HG03571 (cell line): Measurements from ENCODE around the gene ANKRD26.
"Not testable (repeated sequence)": the region's sequence is repeated elsewhere in the genome, so short reads cannot be mapped to it uniquely, and the experiment has no call there.

Experiments
- ATAC-seq: cut with Tn5 transposase; IDR thresholded peaks from one replicate; pipeline ENCODE4 v1.9.1; 2021; ENCODE audit not compliant: unreplicated experiment

The ANKRD26 gene

DNA sequence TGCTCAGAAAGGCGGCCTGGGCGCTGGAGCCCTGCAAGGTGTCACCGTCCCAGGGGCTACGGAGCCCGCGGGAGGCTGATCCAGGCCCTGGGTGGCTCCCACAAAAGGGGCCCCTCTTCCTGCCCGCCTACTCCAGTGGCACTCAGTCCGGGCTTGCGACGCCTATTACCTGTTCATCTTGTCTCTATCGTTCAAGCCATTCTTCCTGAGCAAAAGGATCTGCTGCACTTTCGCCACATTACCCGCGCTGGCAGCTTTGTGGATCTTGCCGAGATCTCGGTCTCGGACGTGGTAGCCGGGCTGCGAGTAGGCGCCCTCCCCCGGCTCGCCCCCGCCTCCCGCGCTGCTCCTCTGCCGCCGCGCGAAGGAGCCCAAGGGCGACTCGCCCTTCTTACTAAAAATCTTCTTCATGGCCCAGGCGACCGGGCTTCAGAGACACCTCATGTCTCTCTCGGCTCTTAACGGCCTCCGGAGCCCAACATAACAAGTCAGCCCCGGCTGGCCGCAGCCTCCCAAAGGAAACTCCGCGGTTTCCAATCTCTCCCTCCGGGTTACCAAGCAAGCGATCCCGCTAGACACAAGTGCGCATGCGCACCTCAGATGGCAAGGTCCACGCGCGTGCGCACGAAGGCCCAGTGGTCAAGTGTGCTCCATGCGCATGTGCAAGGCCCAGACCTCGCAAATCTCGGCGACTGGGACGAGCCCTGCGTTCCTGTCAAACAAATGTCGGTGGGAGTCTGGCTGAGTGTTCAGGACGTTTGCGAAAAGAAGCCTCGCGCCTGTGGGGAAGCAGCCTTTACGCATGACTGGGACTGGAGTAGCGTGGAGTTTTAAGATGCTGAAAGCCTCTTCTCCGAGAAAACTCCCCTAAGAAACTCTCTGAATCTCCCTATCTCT lies at the start of gene ANKRD26:
TSS of gene ANKRD26 (minus strand) at position 579 of the 897 bp plus-strand sequence. CDS start at position 411, 168 bp downstream.
- ATAC-seq, result peak; percentile 79

DNA sequence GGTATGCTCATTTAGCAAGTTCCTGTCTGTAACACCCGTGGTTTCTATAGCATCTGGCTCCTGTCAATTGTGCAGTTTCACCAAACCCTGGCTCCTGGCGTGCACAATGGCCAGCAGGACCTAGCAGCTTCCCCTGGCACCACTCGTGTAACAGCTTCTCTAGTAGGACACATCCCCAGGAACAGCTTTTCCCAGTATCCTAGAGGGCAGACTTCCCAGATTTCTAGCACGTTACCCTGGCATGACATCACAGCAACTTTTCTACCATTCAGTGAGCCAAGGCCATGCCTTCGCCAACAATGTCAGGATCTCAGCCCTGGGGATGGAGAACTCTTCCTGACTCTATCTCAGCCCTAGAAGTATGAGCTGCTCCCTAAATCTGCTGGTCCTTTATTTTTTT lies 47.4 kb upstream of the ANKRD26 start:
- no peak for ATAC-seq

- no peak for ATAC-seq
These were observed 45.6 kb upstream of the ANKRD26 start for GRCh38 chr10:27145937-27146336.

DNA sequence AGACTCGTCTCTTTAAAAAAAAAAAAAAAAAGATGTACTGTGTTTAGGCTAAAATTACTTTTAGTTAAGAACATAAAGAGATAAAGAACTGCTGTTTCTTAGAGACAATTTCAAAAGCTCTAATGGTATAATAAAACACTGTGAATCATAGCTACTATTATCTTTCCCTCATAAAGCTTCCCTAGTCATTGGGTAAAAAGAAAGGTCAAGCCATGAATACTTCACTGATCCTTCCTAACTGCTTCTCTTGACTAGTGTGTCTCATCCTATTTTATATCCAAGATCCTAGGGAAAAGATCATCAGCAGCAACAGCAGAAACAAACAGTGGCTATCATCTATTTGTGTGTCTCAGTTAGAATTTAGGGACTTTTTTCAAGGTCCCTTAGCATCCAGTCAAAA lies 43.4 kb upstream of the ANKRD26 start:
- ATAC-seq, result no peak

GRCh38 chr10:27138277-27138676 lies 38.0 kb upstream of the ANKRD26 start:
- ATAC-seq, result no peak

DNA sequence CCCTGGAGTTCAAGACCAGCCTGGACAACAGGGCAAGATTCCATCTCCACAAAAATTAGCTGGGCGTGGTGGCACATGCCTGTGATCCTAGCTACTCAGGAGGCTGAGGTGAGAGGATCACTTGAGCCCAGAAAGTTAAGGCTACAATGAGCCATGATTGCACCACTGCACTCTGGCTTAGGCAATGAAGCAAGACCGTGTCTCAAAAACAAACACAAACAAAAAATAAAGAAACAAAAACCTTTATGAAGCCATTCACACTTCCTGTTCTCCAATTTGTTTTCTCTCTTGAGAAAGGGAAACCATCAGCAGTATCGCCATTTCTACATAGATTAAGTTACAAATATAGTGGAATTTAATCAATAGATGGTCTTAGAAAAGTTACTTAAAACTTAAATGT lies 34.1 kb upstream of the ANKRD26 start:
- ATAC-seq, result no peak

GRCh38 chr10:27108165-27108564 lies 7.9 kb upstream of the ANKRD26 start:
- no peak for ATAC-seq

DNA sequence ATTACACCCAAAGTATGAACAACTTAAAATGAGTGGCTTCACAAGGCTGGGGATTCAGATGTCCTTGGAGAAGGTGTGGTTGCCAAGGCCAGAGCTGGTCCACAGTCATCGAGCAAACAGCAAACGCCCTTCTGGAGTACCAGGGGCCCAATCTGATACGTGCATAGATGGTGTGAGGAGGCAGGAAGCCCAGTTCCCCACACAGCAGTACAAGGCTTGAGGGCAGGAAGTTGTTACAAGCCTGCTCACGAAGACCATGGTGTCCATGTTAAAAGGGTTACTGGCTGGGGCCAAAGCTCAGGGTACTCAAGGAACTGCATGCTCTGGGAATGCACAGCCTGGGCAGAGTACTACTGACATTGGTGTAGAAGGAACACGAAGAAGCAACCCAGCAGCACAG lies 4.6 kb upstream of the ANKRD26 start:
- ATAC-seq, result no peak

GRCh38 chr10:27100813-27101347 lies 586 bp upstream of the ANKRD26 start:
- ATAC-seq, result no peak

GRCh38 chr10:27099448-27099847 lies 846 bp downstream of the ANKRD26 start:
- ATAC-seq, result no peak

DNA sequence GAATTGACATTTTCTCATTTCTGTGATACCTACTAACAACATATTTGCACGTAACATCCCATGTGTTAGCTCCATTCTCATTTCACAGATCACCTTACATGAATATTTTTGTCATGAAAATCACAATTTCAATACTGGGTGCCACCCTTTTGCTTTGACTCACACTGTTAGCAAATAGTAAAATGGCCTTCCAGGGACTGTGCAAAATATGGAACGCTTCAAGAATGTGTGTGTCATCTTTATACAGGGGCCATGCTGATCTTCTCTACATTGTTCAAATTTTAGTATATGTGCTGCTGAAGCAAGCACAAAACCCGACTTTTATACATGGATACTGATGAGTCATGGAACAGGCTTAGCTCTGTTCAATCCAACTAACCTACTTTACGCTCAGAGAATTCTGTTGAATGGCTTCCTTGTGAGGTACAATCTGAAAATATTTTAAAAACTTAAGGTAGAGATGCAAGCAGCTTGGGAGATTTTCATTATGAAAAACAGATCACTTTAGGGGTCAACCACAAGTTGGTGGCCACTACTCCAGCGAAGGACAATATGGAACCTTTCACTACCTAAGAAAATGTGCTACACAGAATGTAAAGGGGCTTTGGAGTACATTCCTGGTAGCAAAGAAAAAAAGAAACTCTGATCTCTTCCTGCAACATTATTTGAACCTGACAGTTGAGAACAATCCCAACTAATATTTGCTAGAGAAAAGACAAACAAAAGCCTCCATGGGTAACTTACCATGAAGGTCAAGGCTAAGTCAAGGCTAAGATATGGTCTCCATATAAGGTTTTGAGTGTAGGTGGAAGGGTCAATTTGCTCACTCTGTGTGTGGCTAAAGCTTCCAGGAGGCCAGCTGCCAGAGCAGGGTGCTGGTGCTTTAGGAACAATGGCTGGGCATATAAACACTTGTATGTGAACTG lies 11.9 kb downstream of the ANKRD26 start:
- no peak for ATAC-seq

GRCh38 chr10:27072436-27073114 lies 27.7 kb downstream of the ANKRD26 start:
- ATAC-seq, result no peak

- ATAC-seq, result no peak
These were observed 31.9 kb downstream of the ANKRD26 start for GRCh38 chr10:27068217-27068891.

DNA sequence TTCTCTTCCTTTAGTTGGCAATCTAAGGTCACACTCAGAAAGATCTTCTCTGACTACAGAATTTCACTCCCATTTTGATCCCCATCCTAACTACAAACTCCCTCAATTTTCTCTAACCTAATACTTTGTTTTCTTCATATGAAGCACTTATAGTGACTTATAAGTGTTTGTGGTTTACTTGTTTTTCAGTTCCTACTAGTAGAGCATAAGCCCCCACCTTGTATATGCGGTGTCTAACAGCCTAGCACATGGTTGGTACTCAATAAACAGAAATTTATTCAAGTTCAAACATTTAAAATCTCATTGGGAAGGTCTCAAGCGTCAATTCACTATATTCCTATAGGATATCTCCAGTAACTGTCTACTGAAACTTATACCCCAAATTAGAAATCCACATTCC lies 35.2 kb downstream of the ANKRD26 start:
- ATAC-seq, result no peak

DNA sequence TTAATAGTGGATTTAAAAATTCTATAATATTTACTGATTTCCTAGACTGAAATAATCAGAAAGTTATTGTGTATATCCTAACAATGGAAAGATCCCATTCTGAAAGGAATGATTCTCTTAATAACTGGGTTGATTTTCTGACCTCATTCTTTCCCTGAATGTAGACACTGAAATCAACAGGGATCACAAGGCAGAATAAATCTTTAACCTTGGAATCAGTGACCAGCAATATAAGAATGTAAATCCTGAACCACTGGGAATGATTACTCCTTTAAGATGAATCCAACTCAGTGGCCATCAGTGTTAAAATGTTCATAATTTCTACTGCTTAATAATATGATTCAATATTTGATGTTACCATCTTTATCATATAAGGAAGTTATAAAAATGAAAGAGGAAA lies 47.6 kb downstream of the ANKRD26 start:
- ATAC-seq, result no peak

DNA sequence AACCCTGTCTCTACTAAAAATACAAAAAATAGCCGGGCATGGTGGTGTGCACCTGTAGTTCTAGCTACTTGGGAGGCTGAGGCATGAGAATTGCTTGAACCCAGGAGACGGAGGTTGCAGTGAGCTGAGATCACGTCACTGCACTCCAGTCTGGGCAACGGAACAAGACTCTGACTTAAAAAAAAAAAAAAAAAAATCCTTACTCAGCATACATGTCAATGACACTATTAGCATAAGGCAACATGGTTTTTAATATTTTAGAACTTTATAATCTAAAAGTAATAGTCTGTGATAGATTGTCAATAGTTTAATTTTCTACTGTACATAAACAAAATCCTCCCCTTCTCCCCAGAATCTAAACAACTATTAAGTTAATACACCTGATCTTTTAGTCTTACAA lies 55.0 kb downstream of the ANKRD26 start:
- ATAC-seq, result not testable (repeated sequence)

- ATAC-seq, result no peak
These were observed 59.1 kb downstream of the ANKRD26 start for GRCh38 chr10:27041196-27041595.

DNA sequence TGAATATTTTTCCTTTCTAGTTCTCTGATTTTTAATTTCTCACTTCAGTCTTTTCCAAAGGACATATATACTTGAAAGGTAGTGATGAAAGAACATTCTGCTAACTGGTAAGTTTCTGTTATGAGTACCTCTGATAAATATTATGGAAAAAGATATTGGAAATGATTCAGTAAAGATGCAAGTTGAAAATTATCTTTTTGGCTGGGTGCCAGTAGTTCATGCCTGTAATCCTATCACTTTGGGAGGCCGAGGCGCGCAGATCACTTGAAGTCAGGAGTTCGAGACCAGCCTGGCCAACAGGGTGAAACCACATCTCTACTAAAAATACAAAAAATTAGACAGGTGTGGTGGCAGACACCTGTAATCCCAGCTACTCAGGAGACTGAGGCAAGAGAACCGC lies 62.1 kb downstream of the ANKRD26 start:
- no peak for ATAC-seq

- ATAC-seq, result no peak
These were observed 65.1 kb downstream of the ANKRD26 start for GRCh38 chr10:27035163-27035562.

DNA sequence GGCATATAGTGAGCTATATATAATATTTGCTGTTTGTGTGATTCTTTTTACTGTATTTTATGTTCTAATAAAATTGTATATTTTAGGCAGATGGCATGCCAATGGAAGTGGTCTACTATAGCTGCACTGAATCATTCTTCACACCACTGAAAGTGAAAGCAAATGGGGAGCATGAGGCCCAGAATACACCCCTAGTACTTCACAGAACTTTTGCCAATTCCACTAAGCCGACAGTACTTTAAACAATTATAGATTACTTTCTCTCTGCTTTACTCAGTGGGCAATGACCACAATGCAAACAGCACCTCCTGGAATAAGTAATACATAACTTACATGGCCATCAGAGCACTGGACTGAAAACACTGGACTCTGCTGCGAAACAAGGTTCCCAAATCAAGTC lies 70.2 kb downstream of the ANKRD26 start:
- no peak for ATAC-seq
